GM12878 (cell line): ENCODE measurements around the gene SGIP1.

Source experiments
- CHD2 ChIP-seq: IDR thresholded peaks from 2 replicates; pipeline ENCODE4 v1.6.1; 2011; ENCODE audit warnings: low read depth, low read length, improper control_type of control experiment, borderline replicate concordance
- CREM ChIP-seq: IDR thresholded peaks from 2 replicates; pipeline ENCODE4 v1.6.1; 2014; ENCODE audit warnings: antibody characterized with exemption, low read depth
- FOXK2 ChIP-seq: fragments of 450-650 bp; IDR thresholded peaks from 2 replicates; pipeline ENCODE4 v1.6.1; 2017; ENCODE audit warnings: mild to moderate bottlenecking, moderate library complexity
- JUND ChIP-seq: IDR thresholded peaks from 2 replicates; pipeline ENCODE4 v1.6.1; 2012; ENCODE audit warnings: low read depth, mild to moderate bottlenecking, low read length, improper control_type of control experiment, moderate library complexity
- NBN ChIP-seq: fragments of 450-650 bp; IDR thresholded peaks from 2 replicates; pipeline ENCODE4 v1.6.1; 2016
- POLR2A ChIP-seq: IDR thresholded peaks from 2 replicates; pipeline ENCODE4 v1.6.1; 2011; ENCODE audit warnings: low read depth, mild to moderate bottlenecking, low read length
- RAD21 ChIP-seq: IDR thresholded peaks from 2 replicates; pipeline ENCODE4 v1.6.1; 2011; ENCODE audit warnings: mild to moderate bottlenecking, low read depth, low read length, moderate library complexity; ENCODE audit not compliant: insufficient read depth
- SMAD1 ChIP-seq: fragments of 450-650 bp; IDR thresholded peaks from 2 replicates; pipeline ENCODE4 v1.6.1; 2018; ENCODE audit warnings: mild to moderate bottlenecking, low read depth; ENCODE audit not compliant: partially characterized antibody
- ZSCAN29 ChIP-seq: fragments of 450-650 bp; IDR thresholded peaks from 2 replicates; pipeline ENCODE4 v1.6.1; 2017; ENCODE audit warnings: mild to moderate bottlenecking, moderate library complexity
- TF ChIP-seq, protein P1 (sequence below): fragments of 450-650 bp; IDR thresholded peaks from 2 replicates; pipeline ENCODE4 v1.6.1; 2018; ENCODE audit warnings: borderline replicate concordance, mild to moderate bottlenecking; ENCODE audit not compliant: partially characterized antibody
- TF ChIP-seq, protein P2 (sequence below), 3 experiments: IDR thresholded peaks in 2 of 3; conservative IDR thresholded peaks in 1 of 3; 2 replicates each; pipeline ENCODE4 v1.5.1; 2011; ENCODE audit warnings: low read depth in 3 of 3, low read length in 3 of 3, mild to moderate bottlenecking in 3 of 3, control low read depth in 2 of 3, moderate library complexity in 2 of 3, inconsistent platforms in 1 of 3, mixed read lengths in 1 of 3; ENCODE audit not compliant: control insufficient read depth in 2 of 3, insufficient read depth in 1 of 3; ENCODE audit errors: extremely low read depth in 1 of 3

DNA sequence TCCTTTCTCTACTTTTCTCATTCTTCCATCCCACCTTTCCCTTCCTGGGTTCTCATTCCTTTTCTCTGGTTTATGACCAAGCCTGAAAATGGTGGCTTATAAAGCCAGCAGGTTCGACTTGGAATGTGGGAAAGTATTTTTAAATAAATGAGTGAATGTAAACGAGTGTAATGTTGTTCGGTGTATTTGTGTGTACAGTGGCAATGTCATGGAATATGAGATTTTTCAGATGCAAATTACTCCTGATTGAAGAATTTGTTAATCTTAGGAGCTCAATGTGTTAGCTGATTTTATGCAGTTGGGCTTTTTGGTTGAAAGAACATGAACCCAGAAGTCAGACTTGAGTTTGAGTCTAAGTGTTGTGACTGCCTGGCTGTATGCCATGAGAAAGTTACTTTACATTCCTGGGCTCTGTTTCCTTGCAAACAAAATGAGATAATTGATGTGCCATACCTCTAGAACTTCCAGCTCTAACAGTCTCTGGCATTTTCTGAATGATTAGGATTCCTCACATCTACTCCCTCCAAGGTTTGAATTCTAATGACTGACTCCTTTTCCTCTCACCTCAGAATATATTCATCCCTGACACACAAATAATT lies 6.6 kb downstream of the SGIP1 start:
- no peak for TF ChIP-seq ZSCAN29
- no peak for TF ChIP-seq CREM
- no peak for TF ChIP-seq NBN
- TF ChIP-seq SMAD1: no peak
- no peak for TF ChIP-seq RAD21
- TF ChIP-seq, protein P1, sequence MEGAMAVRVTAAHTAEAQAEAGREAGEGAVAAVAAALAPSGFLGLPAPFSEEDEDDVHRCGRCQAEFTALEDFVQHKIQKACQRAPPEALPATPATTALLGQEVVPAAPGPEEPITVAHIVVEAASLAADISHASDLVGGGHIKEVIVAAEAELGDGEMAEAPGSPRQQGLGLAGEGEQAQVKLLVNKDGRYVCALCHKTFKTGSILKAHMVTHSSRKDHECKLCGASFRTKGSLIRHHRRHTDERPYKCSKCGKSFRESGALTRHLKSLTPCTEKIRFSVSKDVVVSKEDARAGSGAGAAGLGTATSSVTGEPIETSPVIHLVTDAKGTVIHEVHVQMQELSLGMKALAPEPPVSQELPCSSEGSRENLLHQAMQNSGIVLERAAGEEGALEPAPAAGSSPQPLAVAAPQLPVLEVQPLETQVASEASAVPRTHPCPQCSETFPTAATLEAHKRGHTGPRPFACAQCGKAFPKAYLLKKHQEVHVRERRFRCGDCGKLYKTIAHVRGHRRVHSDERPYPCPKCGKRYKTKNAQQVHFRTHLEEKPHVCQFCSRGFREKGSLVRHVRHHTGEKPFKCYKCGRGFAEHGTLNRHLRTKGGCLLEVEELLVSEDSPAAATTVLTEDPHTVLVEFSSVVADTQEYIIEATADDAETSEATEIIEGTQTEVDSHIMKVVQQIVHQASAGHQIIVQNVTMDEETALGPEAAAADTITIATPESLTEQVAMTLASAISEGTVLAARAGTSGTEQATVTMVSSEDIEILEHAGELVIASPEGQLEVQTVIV: no peak
- TF ChIP-seq JUND: no peak
- TF ChIP-seq CHD2: no peak
- TF ChIP-seq POLR2A: no peak
- TF ChIP-seq FOXK2: no peak
- TF ChIP-seq, protein P2, sequence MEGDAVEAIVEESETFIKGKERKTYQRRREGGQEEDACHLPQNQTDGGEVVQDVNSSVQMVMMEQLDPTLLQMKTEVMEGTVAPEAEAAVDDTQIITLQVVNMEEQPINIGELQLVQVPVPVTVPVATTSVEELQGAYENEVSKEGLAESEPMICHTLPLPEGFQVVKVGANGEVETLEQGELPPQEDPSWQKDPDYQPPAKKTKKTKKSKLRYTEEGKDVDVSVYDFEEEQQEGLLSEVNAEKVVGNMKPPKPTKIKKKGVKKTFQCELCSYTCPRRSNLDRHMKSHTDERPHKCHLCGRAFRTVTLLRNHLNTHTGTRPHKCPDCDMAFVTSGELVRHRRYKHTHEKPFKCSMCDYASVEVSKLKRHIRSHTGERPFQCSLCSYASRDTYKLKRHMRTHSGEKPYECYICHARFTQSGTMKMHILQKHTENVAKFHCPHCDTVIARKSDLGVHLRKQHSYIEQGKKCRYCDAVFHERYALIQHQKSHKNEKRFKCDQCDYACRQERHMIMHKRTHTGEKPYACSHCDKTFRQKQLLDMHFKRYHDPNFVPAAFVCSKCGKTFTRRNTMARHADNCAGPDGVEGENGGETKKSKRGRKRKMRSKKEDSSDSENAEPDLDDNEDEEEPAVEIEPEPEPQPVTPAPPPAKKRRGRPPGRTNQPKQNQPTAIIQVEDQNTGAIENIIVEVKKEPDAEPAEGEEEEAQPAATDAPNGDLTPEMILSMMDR (IDR thresholded peaks at IDR 0.05 in 2 of 3, conservative IDR thresholded peaks at IDR 0.05 in 1 of 3; ENCODE audit: control insufficient read depth in 2 of 3, extremely low read depth in 1 of 3, insufficient read depth in 1 of 3, low read depth in 3 of 3, low read length in 3 of 3): no peak
